Stimulated activated naive CD4-positive, alpha-beta T cell treated with Interleukin-2 at 50 U/mL for 16 hours (primary cell): Measurements from ENCODE around the gene PRKD1.

Experiments used
- DNase-seq: peaks from one replicate; lab custom pipeline; 2025; lab: John Stamatoyannopoulos, UW

Gene PRKD1

DNA sequence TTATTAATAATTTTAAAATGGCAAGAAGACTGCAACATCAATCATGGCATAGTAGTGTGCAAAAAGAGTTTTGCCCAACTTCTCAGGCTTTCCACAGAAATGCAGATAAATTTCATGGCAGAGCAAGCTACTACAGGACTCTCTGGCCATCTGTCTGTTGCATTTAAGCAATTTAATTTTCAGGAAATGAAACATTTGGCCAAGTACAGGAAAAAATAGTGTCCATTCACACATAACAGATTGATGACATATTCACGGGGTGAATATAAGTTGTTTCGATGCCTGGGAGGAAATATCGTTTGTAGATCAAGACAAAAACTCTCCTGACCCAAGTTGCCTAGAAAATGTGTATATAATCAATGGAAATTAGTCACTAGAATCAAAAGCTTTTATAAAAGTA lies 324.0 kb downstream of the PRKD1 start:
- DNase-seq = no peak

DNA sequence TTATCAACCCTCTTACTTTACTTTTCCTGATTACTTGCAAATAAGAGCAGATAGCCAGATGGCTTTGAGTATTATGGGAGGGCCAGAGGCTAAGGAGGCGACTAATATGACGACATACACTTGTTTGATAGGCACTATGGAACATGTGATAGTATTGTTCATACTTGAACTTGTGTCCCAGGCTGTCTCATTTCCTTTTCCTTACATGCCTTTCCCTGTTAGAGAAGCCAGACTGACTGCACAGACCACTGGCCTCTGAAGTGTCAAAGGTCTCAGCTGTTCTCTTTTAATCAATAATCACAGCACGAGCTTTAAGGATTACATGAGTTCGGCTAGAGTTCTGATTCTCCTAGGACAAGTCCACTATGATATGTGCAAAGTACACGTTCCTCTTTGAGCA lies 326.0 kb downstream of the PRKD1 start:
- no peak for DNase-seq

DNA sequence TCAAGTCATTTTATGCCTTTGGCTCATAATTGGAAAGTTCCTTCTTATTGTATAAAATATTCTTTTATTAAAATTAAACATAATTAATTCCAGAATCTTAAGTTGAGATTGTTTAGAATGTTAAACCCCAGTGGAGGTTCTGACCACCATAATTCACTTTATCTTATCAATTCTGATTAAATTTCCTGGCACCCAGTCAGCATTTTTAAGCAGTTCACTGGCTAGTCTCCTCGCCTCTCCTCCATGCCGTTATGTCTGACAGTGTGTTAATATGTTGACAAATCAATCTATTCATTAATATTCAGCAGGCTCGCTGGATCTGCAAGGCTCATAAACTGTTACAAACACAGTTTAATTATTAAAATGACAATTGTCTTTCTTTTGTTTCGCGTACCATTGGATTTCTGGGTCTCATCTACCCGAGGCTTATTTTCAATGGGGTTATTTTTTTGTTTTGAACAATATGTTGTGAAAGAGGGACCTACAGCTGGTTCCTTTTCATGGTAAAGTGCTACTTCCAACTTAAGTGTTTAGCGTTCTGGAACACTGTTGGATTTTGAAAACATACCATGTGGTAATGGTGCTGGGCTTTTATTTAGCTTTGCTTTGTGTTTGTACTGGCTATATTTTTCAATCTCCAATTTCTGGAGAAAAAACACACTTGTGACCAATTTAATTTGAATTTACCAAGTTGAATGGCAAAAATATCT lies 339.7 kb downstream of the PRKD1 start:
- DNase-seq = no peak

DNA sequence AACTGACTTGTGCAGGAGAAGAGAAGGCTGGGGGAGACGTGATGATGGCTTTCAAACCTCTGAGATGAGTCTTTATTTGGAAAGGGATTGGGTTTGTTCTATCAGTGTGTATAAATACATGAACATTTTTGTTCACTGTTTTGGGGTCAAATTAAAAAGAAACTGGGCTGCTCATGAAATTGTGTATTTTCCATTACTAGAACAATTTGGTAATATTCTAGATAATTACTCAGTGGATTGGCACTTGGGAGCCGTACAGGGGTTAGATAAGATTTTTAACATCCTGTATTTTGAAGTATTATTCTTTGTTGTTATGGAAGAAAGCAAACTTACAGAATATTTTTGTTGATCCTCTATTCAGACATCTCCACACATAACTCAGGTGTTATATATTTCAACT lies 340.6 kb downstream of the PRKD1 start:
- no peak for DNase-seq

DNA sequence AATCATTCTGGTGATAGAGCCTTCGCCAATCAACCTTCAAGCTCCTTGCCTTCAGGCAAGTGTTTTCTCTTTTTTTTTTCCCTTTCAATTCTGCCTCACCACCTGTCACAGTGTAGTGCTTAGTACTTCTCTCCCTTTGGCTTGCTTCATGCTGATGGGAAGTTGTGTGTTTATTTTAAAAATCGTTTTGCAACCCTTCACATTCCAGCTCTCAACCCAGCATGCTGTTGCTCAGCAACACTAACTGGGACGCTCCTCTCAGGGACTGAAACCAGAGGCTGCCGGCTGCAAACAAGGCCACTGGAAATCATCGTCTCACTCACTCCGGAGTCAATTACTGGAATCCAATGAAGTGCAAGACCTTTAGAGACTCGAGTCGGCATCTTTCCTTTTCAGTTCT lies 342.7 kb downstream of the PRKD1 start:
- DNase-seq = no peak

DNA sequence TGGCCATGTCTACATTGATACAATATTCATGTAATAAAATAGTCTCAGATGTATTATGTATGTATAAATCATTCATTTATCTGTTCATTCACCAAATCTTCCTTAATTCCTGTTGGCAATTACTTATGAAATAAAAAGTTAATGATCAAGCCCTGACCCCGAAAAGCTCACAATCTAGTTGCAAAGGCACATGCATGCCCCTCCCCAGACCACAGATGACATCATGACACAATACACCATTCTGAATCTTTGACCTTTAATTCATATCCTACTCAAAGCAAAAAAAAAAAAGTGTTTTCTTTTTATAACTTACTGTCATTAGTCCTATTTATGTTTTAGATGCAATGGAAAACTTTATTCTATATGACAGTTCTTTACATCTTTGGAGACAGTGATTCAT lies 346.9 kb downstream of the PRKD1 start:
- no peak for DNase-seq

DNA sequence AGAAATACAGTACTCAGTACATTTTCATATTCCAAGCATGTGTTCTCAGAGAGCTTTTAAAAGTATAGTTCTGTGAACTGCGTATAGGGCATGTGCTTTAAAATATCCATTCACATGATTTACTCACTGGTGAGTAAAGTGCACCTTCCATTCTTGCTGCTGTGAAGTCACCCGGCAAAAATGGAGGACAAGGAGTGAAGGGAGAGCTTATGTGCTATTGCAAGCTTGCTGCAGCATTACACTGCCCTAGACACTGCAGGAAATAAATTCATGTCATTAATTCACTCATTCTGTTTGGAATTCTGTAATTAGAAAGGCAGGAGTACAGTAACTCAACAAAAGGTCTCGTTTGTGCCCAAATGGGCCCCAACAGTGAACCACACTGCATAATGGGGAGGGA lies 347.8 kb downstream of the PRKD1 start:
- no peak for DNase-seq

DNA sequence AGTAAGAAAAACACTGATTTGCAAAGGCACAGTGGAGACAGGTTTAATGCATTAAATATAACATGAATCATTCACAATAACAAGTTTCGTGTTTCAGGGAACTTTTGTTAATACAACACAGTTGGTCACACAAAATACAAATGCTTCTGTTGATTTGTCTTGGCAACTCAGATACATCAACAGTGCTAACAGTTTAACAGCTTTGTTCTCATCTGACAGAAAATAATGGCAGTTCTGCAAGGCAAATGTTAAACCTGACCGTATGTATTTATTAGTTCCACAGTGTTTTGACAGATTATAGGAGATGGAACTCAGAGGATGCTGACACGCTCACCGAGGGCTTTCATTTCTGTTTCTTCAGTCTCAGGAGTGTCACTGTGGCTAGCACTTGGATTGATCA lies 350.7 kb downstream of the PRKD1 start:
- DNase-seq = no peak

DNA sequence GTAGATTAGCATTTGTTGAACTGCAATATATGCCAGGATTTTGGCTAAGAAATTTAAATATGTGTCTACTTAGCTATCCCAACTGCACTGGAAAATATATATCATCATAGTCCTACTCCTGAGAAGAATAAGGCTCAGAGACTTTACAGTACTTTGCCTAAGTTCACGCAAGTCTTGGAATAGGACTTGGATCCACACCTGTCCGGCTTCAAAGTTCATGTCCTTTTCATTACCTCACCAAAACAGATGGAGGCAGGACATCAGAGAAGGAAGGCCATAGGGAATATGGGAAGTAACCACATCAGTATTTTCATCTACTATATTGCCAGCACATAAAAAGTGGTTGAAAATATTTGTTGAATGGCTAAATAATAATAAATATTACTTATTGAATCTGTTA lies 358.5 kb downstream of the PRKD1 start:
- DNase-seq = no peak

DNA sequence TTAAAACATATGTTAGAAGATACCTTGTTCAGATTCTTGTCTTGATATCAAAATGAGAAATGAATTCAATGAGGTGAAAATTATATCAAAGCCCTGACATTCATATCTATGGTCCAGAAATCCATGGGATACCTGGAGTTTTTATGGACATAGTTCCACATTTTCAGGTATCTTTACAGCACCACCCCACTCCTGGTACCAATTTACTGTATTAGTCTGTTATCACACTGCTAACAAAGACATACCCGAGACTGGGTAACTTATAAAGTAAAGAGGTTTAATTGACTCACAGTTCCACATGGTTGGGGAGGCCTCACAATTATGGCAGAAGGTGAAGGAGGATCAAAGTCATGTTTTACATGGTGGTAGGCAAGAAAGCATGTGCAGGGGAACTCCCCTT lies 361.5 kb downstream of the PRKD1 start:
- DNase-seq = no peak

DNA sequence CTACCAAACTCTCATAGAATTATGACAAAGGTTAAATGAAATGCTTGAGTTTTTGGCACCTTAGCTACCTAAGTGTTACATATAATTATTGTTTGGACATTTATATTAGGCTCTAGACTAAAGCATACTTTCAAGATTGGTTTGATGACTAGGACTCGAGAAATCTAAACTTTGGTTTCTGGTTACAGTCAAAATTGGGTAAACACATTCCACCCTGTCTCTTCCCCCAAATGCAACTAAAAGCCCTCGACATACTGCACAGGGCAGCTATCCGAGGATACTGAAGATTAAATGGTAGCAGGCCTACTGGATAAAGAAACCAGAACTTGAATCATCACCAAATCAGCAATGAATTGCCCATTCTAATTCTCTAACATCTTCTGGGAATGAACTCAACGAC lies 369.1 kb downstream of the PRKD1 start:
- DNase-seq = no peak

DNA sequence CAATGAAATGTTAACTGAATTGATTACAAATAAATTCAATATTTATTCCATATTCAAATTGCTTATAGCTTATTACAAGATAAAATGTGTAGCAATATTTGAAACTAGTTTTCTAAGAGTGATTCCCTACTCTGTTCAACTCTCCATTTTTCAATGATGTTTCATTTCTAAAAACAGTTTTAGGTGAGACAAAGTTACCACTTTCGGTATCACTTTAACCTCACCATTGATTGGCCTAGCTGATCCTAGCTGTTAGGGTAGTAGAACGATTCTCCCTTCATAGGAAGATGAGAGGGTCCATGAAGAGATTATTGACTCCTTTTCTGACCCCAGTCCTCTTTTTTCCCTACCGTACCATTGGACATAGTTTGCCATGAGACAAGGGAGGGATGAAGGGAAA lies 373.3 kb downstream of the PRKD1 start:
- DNase-seq = no peak

DNA sequence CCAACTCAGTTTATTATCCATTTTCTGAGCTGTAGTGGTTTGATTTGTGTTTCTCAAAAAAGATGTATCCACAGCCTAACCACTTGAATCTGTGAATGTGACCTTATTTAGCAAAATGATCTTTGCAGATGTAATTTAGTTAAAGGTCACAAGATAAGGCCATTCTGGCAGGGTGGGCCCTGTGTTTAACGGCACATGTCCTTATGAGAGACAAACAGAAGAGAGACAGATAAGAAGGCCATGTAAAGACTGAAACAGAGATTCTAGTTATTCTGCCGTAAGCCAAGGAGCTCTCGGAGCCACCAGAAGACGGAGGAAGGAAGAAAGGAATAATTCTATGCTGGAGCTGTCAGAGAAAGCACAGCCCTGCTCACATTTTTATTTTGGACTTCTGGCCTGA lies 374.2 kb downstream of the PRKD1 start:
- DNase-seq = no peak

DNA sequence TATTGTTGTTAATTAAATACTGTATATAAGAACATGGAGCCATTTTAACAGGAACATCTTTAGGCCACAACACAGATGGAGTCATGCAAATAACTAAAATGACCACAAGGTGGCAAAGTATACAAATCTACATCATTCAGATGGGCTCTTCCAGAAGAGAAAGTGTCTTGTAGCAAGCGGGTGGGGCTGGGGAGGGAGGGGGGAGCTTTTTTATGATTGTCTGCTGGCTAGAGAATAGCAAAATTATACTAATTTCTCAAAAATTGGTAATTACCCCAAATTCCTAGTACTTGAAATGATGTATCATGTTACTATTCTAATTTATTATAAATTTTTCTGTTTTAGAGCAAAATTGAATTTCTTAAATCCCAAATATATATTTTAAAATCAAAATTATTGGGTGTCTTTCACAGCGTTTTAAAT lies 378.7 kb downstream of the PRKD1 start:
- DNase-seq = no peak

DNA sequence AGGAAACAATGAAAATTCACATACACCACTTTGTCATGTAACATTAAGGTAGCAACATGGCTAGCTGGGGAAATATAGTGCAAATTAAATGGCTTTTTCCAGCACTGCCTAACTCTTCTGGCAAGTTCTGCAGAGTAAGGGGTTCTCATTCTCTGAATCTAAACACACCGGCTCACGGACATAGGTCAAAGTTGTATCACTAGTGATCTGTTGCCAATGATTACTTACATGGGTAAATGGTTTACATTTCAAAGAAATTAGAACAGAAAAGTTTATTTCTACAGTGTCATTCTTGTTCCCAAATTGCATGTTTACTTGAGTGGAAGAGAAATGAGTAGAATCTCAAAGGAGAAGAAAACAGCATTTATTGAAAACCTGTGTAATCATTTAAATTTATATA lies 381.9 kb downstream of the PRKD1 start:
- no peak for DNase-seq

DNA sequence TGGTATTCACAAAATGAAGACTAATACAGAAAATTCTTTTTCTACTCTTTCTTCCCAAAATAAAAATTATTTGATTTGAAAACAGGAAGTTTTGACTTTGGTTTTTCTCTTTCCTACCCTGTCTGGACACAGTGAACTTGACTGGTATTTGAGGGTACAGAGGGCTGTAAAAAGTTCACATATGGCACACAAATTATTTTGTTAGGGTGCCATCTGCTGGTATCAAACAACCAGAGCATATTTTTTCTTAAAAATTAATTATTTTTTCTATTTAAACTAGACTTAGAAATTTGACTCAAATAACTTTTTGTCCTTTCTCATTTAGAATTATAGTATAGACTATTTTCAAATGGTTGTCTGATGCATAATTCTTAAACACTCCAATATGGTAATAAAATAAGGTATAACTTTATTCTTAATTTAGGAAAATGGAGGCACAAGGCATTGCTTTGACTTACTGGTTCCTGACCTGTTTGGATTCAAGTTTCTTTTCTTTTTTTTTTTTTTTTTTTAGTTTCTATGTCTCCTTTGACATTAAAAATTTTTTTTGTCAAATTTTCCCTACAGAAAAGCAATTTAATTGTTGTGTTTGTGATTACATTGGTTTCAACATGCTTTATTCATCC lies 390.6 kb downstream of the PRKD1 start:
- DNase-seq = no peak

DNA sequence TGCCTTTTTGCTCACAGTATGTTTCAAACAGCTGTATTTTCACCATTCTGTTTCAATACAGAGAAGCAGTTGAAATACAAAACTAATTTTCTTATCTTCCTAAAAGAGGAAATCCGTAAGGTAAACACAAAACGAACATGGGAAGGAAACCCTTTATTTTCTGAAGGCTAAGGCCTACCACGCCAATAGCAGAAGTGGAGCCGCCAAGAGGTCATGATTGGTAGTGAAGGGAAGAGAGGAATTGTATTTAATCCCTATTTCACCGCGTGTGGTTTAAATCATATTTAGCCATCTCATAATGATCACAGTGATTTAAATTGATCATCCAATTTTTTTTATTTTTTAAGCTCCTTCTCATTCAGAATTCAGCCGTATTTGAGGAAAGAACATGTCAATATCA lies 398.2 kb downstream of the PRKD1 start:
- DNase-seq = no peak

DNA sequence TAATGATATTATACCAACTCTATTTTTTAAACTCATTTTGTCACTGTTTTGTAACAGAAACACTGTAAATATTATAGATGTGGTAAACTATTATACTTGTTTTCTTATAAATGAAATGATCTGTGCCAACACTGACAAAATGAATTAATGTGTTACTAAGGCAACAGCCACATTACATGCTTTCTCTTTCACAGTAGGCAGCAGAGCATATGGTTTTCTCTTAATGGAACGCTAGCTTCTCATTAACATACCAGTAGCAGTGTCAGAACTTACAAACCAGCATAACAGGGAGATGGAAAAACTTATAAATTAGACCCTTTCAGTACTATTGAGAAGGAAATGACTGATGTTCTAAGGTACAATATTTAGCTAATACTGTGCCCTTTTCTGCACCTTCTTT lies 398.8 kb downstream of the PRKD1 start:
- DNase-seq = no peak

DNA sequence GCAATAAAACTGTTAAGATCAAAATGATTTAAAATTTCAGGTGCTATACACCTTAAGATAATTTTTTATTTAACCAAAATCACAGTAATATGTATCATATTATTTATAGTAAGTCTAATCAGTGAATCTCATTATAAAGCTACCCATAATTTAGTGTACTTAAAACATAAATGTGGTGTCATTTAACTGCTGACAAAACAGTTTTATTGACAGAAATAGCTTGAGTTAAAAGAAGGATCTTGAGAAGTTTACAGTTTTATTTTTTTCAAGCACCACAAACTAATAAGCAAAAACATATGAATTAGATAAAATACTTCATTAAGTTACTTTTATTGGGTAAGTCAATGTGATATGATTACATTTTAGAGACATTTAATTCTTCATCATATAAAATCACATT lies 400.4 kb downstream of the PRKD1 start:
- no peak for DNase-seq
